ENCODE results near the gene HDAC8. TPM values are rescaled to one million over a fixed set of nuclear protein-coding genes. Genes with fewer than 3 reads are reported as not detected.
"Not testable (repeated sequence)": the region's sequence is repeated elsewhere in the genome, so short reads cannot be mapped to it uniquely, and the experiment has no call there.

Gene HDAC8
- total and polyA plus RNA-seq, 2 donors (not counting 1 experiment from before 2014, with no cell fraction given): 13.3 to 41.9 TPM

DNA sequence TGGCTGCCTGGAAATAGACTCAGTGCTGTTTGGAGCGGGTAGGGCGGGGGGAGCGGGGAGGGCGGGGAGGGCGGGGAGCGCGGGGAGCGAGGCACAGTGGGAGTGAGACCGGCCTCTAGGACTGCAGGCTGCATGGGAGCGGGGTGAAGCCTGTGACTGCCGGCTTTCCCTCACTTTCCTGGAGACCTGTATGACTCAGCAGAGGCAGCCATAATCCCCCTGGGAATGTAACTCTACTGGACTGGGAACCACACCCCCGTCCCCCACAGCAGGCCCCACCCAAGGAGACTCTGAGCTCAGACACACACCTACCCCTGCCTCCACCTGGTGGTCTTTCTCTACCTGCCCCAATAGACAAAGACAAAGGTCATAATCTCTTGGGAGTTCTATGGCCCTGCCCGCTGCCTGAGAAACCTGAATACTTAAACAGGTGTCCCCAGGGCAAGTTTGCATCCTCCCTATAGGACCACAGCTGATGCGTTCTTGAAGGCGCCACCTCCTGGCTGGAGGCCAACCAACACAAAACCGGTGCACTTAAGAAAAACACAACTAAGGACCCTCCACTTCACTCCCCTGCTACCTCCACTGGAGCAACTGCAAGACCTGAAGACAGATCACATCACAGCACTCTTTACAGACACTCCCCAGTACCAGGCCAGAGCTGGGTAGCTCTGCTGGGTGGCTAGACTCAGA lies 18.0 kb downstream of the HDAC8 start:
- TF ChIP-seq EZH2 (IDR thresholded peaks at IDR 0.05; ENCODE audit: borderline replicate concordance, insufficient read depth, low read depth, low read length, poor library complexity, severe bottlenecking): no peak
- no peak for TF ChIP-seq CTCF (IDR thresholded peaks at IDR 0.05)
- Histone ChIP-seq H3K36me3 (replicated peaks in 1 of 2; ENCODE audit: control extremely low read depth in 1 of 2, control insufficient read depth in 1 of 2, extremely low read depth in 1 of 2, insufficient read depth in 2 of 2, low read length in 1 of 2) (peaks cover 0 to 2% of the 10 kb centered on the region in 2 experiments), H3K4me2 (replicated peaks; ENCODE audit: low read depth, low read length, poor library complexity, severe bottlenecking) (no peak overlapping the region), H3K79me2 (ENCODE audit: control insufficient read depth, insufficient read depth, low read length) (peaks cover 3% of the 10 kb centered on the region), H3K4me1 (ENCODE audit: control insufficient read depth in 2 of 2, insufficient read depth in 2 of 2, low read length in 2 of 2) (no peaks in the 10 kb centered on the region), H3K27me3 (replicated peaks in 1 of 4; ENCODE audit: control extremely low read depth in 1 of 4, control insufficient read depth in 3 of 4, insufficient read depth in 4 of 4, low read length in 3 of 4) (no peaks in the 10 kb centered on the region), H3K27ac (ENCODE audit: low read length in 2 of 2) (no peak overlapping the region), H4K20me1 (ENCODE audit: control insufficient read depth, insufficient read depth, low read length, poor library complexity, severe bottlenecking) (no peaks in the 10 kb centered on the region), H2AFZ (ENCODE audit: insufficient read depth, low read depth, low read length, poor library complexity, severe bottlenecking) (no peak overlapping the region), H3K9me3 (ENCODE audit: control extremely low read depth in 1 of 3, control insufficient read depth in 2 of 3, insufficient read depth in 1 of 3, low read length in 2 of 3) (no peaks in the 10 kb centered on the region), H3K9ac (ENCODE audit: low read length) (no peak overlapping the region), H3K4me3 (ENCODE audit: control extremely low read depth in 1 of 5, extremely low read depth in 1 of 5, insufficient read depth in 1 of 5, low read depth in 2 of 5, low read length in 4 of 5) (no peak overlapping the region)
- intact Hi-C loops (cut with micrococcal nuclease): no loop called here
- H3K4me1 Mint-ChIP-seq: peaks cover 6% of the 10 kb centered on the region
- no peaks in the 10 kb centered on the region for H3K9me3 Mint-ChIP-seq (ENCODE audit: insufficient read depth)
- H3K27ac Mint-ChIP-seq: no peak overlapping the region
- H3K27me3 Mint-ChIP-seq: no peaks in the 10 kb centered on the region
- H3K4me3 Mint-ChIP-seq: no peak overlapping the region
- POLR2A ChIA-PET: no interaction called here
- DNase-seq (no peak), ATAC-seq (ENCODE audit: low read depth) (no peak)
- 88% methylated on average over 4 of the region's 16 CpGs for WGBS (ENCODE audit: insufficient coverage)
- CTCF ChIA-PET: interaction anchor here (1.3 kb wide), 1 partner anchor 18 kb away, joined by 3 read pairs; the partner anchor contains the start of gene HDAC8

DNA sequence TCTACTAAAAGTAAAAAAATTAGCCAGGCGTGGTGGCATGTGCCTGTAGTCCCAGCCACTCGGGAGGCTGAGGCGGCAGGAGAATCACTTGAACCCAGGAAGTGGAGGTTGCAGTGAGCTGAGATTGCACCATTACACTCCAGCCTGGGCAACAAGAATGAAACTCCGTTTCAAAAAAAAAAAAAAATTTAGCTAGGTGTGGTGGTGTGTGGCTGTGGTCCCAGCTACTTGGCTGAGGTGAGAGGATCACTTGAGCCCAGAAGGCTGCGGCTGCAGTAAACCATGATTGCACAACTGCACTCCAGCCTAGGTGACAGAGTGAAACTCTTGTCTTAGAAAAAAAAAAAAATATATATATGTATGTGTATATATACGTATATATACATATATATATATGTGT lies 20.2 kb downstream of the HDAC8 start:
- H2AFZ ChIP-seq (ENCODE audit: insufficient read depth, low read depth, low read length, poor library complexity, severe bottlenecking); H3K4me2 ChIP-seq (replicated peaks; ENCODE audit: low read depth, low read length, poor library complexity, severe bottlenecking); H3K4me1 Mint-ChIP-seq; H3K4me3 ChIP-seq (ENCODE audit: control extremely low read depth in 1 of 5, extremely low read depth in 1 of 5, insufficient read depth in 1 of 5, low read depth in 2 of 5, low read length in 4 of 5); H3K27ac ChIP-seq (ENCODE audit: low read length in 2 of 2); H3K9me3 Mint-ChIP-seq (ENCODE audit: insufficient read depth); H4K20me1 ChIP-seq (ENCODE audit: control insufficient read depth, insufficient read depth, low read length, poor library complexity, severe bottlenecking); H3K27me3 ChIP-seq (replicated peaks in 1 of 4; ENCODE audit: control extremely low read depth in 1 of 4, control insufficient read depth in 3 of 4, insufficient read depth in 4 of 4, low read length in 3 of 4); intact Hi-C loops (cut with micrococcal nuclease); H3K9me3 ChIP-seq (ENCODE audit: control extremely low read depth in 1 of 3, control insufficient read depth in 2 of 3, insufficient read depth in 1 of 3, low read length in 2 of 3); H3K79me2 ChIP-seq (ENCODE audit: control insufficient read depth, insufficient read depth, low read length); CTCF ChIA-PET; H3K36me3 ChIP-seq (replicated peaks in 1 of 2; ENCODE audit: control extremely low read depth in 1 of 2, control insufficient read depth in 1 of 2, extremely low read depth in 1 of 2, insufficient read depth in 2 of 2, low read length in 1 of 2); H3K4me3 Mint-ChIP-seq; H3K27me3 Mint-ChIP-seq; H3K4me1 ChIP-seq (ENCODE audit: control insufficient read depth in 2 of 2, insufficient read depth in 2 of 2, low read length in 2 of 2); DNase-seq; H3K27ac Mint-ChIP-seq; ATAC-seq (ENCODE audit: low read depth); POLR2A ChIA-PET; H3K9ac ChIP-seq (ENCODE audit: low read length): not testable (repeated sequence)
- WGBS (ENCODE audit: insufficient coverage): no CpG with 5 or more reads among the region's 6 CpGs

Data from B cell (primary cell).